Epithelial cell of proximal tubule (primary cell): ENCODE results near the gene SH2D2A. TPM values are rescaled to one million over a fixed set of nuclear protein-coding genes. Genes with fewer than 3 reads are reported as not detected.

Experiments used
- DNase-seq: peaks from one replicate; pipeline ENCODE4 v3.0.0-alpha.2; 2011; ENCODE audit warnings: low read depth
- H3K4me3 ChIP-seq: 2 replicates; pipeline ENCODE4 v1.5.1; 2011; ENCODE audit warnings: low read depth, mild to moderate bottlenecking, low read length
- total RNA-seq: library from RNA; depleted of rRNA; stranded (reverse); fragments of >200 nt; gene quantifications from 2 replicates; pipeline ENCODE4 v1.2.3, GENCODE V29; 2015
- TF ChIP-seq, protein P1 (sequence below): conservative IDR thresholded peaks from 2 replicates; pipeline ENCODE4 v1.5.1; 2012; ENCODE audit warnings: low read depth, mild to moderate bottlenecking, low read length

SH2D2A gene
- total RNA-seq, 1 donor from 2014 or later, result 2.0 TPM

DNA sequence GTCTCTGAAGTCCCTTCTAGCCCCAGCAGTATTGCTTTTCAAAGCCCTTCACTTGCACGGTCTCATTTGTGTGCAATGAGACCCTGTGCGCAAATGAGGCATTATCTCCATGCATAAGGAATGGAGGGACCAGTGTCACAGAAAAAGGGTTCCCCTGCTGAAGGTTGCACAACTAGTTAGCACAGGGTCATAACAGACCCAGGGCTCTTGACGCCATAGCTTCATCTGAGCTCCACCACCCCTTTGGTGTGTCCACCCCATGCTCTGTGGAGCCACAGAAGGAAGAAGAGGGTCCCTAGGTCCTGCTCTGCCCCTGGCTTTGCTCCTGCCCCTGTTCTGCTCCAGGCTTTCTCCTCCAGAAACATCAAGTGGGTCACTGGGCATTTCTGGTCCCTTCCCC lies 12.6 kb downstream of the SH2D2A start:
- no peak overlapping the region for H3K4me3 ChIP-seq
- TF ChIP-seq, protein P1, sequence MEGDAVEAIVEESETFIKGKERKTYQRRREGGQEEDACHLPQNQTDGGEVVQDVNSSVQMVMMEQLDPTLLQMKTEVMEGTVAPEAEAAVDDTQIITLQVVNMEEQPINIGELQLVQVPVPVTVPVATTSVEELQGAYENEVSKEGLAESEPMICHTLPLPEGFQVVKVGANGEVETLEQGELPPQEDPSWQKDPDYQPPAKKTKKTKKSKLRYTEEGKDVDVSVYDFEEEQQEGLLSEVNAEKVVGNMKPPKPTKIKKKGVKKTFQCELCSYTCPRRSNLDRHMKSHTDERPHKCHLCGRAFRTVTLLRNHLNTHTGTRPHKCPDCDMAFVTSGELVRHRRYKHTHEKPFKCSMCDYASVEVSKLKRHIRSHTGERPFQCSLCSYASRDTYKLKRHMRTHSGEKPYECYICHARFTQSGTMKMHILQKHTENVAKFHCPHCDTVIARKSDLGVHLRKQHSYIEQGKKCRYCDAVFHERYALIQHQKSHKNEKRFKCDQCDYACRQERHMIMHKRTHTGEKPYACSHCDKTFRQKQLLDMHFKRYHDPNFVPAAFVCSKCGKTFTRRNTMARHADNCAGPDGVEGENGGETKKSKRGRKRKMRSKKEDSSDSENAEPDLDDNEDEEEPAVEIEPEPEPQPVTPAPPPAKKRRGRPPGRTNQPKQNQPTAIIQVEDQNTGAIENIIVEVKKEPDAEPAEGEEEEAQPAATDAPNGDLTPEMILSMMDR, result no peak
- no peak for DNase-seq

DNA sequence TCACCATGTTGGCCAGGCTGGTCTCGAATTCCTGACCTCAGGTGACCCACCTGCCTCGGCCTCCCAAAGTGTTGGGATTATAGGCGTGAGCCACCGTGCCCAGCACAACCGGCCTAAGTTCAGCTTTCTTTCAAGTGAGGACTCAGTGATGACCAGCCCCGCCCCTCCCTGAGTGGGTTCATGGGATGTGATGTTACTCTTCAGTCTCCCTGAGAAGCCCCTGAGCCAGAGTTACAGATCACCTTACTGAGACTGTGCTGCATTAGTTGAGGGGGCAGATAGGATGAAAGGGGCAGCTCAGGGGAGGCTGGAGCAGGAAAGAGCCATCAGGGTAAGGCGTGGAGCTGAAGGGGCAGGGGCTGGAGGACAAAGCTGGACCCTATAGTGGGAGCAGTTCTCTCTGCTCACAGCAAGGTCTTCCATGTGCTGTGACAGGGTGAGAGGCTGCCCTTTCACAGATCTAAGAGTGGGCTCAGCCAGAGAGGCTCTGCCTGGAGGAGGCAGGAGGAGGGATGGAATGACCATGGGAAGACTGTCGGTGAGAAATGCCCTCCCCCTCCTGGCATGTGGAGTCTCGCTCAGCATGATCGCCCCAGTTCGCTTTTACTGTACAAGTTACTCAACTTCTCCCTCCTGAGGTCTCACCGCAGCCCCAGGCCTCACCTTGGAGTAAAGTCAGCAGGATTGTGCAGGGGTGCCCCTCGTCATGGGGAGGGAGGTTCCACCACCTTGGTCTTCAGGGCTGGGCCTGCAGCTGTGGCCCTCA lies 13.4 kb downstream of the SH2D2A start:
- TF ChIP-seq, protein P1, result no peak
- no peak for DNase-seq

DNA sequence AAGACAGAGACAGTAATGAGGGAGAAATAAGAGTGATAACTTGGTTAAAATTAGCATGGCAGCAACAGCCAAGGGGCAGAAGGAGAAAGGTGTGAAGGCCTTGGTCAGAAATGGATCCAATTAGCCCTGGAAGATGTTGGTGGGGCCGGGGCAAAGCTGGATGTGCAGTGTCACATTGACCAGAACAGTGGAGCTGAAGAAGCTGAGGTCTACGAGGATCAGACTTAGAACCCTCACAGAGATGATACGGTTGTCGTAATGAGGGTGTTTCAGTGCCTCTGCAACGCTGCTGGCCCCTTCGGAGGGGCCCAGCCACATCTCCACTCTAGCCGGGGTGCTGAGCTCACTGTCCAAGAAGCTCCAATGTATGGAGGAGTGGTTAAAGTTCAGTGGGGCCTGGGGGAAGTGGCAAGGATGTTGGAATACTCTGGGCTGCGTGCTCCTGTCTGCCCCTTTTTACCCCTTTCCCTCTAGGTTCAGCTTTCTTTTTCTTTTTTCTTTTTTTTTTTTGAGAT lies 14.2 kb downstream of the SH2D2A start:
- TF ChIP-seq, protein P1, result no peak
- DNase-seq, result no peak
- H3K4me3 ChIP-seq, result no peak overlapping the region

More for the DNA sequence above, 13.4 kb downstream of the SH2D2A start:
- H3K4me3 ChIP-seq, result no peak overlapping the region

DNA sequence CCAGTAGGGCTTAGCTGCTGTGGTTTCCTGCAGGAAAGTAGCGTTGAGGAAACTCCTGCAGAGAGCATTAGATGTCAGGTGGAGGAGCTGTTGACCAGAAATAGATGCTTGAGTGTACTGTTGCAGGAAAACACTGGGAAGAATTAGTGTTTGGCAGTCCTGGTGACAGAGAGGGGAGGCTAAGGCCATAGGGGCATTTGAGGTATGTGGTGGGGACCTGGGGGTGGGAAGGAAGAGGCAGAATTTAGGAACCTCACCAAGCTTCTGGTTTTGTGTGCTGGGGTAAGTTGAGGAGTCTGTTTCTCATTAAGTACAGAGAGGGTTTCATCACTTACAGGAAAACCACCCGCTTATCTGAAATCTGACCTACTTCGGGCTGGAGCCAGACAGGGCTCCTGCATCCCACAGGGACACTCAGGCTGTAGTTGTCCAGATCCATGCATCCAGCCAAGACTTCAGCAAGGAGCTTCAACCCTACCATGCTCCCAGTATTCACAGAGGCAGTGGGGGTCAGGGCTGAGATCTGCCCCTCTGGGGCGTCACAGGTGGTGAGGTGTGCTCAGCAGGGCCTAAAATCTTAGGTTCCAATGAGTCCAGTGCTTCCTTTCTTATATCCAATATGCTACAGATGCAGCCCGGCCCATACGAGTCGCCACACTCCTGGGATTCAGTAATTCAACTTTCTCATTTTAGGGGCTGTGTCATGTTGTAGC lies 15.1 kb downstream of the SH2D2A start:
- no peak for DNase-seq
- TF ChIP-seq, protein P1, result no peak
- no peak overlapping the region for H3K4me3 ChIP-seq

DNA sequence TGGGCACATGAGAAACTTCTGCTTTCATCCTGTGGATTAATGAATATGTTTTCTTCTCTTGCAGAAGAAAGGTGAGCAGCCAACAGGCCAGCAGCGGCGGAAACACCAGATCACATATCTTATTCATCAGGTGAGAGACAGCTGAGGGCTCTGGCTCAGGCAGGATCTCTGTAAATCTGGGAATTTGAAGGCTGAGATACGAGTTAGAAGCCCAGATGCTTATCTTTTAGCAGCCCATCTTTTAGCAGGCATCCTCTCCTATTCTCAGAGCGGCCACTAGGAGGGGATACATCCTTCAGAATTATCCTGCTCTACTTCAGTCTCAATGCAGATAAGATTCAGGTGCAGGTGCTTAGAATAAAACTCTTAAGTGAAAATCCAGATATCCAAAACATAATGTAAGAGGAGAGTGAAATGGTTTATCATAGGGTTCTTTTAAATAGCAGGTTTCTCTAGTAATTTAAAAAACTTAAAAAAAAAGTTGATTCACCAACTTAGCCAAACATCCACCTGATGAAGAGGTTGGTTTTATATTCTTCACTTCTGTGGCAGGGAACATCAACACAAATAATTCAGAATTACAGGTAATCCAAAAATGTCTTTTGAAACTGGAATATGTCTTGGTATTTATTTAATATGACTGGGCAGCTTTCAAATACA lies 19.3 kb downstream of the SH2D2A start:
- TF ChIP-seq, protein P1, result peak; percentile 84
- no peak for DNase-seq
- no peak overlapping the region for H3K4me3 ChIP-seq

DNA sequence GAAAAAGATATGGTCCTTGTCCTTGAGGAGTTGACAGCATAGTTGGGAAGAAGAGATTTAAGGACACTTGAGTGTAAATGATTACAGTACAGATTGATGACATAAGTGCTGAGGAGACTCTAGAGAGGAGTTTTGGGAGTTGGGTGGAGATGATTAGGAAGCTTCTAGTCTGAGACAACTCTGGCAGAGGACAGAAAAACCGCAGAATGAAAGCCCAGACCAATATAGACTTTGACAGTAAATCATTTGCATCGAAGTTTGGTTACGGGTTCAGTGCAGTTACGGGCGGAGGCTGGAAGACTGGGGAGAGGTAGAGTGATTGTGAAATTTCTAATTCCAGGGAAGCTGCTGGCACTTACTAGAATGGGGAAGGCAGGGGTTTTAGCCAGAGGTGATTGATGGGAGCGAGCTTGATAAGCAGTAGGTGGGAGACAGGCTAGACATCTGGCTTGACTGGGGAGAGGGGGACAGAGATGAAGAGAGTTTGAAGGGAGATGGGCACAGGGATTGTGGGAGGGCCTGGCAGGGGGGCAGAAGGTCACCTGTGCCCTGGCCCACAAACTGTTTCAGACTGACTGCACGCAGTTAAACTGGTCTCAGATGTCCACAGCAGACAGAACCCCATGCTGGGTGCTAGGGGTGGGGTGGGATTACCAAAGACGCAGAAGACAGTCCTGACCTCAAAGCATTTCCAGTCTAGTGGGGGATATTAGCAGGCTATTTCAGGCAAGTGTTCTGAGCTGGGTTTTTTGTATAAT lies 20.1 kb downstream of the SH2D2A start:
- no peak overlapping the region for H3K4me3 ChIP-seq
- DNase-seq, result no peak
- TF ChIP-seq, protein P1, result no peak
